Measurements from ENCODE around the gene TMEM273.

TMEM273 gene

DNA sequence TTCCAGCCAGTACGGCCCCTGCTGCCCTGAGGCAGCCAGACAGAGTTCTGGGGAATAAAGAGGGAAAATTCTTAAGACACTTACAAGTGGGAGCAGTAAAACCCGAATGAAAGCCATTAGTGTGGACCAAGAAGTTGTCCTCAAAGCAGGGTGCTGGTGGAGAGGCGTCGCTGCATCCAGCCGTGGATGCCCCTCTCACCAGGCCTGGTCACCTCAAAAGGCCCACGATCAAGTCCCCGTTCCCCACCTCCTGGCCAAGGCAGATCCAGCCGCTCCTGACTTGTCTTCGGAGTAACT lies 73.5 kb downstream of the TMEM273 start:
- no peak for DNase-seq

DNA sequence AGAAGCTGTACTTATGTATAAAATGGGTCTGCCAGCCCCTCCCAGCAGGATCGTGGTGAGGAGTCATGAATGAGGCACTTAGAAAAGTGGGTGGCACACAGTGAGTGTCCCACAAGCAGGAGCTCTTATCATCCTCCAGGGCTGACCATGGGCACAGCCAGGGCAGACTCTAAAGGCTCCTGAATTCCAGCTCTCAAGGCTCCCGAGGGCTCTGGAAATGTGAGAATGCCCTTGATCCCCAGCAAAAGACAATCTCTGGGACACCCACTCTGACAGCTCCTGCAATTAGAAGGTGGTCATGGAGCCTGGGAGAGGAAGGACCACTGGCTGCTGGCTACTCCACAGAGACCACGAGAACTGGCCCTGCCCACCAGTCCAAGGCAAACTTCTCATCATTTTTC lies 74.5 kb downstream of the TMEM273 start:
- no peak for DNase-seq

DNA sequence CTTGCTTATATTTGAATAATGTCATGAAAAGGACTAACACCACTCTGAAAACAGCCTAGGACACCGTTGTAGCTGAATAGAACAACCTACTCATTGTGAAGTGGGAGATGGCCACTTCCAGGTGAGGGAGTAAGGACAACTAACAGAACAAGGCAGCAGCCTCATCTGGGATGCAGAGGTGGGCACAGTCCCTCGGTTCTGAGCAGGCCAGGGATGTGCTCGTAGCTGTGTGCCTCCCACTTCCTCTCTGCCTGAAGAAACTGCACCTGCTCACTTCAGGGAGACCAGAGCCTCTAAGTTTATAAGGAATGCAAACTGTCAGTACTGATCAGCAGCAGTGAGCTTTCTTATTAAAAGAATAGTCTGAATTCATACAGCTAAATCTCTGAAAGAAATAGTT lies 75.3 kb downstream of the TMEM273 start:
- DNase-seq: no peak

DNA sequence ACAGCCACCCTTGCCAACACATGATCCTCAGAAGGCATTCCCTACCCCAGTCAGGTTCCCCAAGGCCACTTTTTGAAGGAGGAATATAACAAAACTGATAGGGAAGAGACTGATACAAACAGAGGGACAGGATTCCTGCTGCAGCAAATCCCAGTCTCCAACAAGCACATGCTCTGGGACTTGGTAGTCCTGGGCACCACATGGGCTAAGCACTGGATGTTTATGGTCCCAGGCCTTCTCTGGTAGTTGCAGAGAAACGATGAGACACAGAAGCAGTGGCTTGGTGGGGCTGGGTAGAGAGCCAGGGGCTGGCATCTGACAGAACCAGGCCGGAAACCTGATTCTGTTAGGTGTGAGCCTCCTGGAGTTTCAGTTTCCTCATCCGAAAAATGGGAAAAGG lies 76.1 kb downstream of the TMEM273 start:
- DNase-seq: no peak

DNA sequence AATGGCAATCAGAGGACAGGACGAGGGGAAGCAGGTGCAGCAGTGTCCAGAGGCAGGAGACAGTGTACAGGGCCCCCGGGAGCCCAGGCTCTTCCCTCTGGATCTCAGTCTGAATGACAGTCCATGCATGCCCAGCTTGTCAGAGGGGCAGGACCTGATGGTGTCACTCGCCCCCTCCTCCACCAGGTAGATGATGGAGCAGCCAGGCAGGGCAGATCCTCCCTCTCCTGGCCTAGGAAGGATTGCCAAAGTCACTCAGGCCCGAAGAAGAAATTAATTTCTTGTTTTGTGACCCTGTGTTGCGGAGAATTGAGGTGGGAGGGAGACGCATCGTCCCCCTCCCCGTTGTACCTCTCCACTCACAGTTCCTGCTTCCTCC lies 76.9 kb downstream of the TMEM273 start:
- DNase-seq: no peak

DNA sequence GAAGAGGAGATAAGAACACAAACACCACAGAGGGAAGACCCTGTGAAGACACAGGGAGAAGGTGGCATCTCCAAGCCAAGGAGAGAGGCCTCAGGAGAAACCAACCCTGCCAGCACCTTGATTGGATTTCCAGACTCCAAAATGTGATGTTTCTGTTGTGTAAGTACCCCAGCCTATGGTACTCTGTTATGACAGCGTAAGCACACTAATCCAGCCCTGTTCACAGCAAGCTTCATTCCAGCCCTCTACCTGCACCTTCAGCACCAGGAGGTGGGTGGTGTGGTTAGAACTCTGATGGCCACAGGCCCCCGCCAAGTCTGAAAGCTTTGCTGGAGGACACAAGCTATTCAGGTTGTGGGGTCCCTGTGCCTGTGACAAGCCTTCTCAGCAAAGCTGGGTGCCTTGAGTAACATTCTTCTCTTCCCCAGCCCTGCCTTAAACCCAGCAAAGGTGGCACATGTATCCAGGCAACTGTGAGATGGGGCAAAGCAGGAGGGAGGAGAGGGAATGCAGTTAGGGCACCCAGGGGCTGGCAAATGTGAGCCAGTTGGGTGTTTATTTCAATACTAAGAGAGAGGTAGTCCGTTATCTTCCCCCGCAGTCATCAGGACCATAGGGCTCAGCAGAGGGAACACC lies 77.4 kb downstream of the TMEM273 start:
- no peak for DNase-seq

DNA sequence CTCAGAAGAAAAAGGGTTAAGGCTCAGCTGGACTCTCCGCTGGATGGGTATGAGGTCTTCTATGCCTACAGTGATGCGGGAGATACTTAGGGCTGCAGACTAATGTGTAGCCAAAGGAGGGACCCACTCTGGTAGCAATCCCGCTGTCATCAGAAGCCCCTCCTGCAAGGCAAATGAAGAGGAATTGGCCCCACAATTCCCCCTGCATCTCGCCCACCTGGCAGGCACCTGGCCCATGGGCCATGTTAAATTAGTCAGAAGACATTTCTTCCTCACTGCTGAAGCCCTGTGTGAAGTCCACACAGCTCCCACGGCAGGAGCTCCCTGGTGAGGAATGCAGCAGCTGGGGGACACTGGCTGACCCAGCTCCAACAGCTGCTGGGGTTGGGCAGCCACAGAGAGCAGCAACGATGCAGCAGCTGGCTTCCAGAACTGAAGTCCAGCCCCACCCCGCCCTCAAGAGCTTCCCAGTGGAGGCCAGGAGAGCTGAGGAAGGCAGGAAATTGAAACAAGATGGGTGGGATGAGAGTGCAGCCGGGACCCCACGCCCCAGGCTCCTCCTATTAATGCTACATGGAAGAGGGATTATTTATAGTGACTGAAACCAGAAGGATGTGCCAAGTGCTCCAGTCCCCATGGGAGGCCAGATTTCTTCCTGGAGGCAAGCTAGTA lies 78.4 kb downstream of the TMEM273 start:
- DNase-seq: no peak

DNA sequence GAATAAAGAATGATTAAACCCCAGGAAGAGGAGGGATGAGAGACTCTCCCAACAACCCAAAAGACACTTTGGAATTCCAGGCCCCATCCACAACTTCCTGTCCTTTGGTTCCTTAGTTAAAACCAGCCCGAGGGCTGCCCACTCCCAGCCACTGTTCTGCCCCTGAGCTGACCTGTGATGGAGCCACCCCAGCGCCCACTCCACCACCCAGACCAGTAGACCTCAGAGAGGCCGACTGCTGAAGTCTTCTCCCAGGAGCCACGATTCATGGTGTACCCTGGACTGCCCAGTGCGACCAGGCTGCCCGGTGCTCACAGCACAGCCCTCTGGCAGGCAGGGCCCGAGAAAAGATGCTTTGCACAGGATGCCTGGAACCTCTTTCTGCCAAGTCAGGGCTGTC lies 79.5 kb downstream of the TMEM273 start:
- DNase-seq: no peak

DNA sequence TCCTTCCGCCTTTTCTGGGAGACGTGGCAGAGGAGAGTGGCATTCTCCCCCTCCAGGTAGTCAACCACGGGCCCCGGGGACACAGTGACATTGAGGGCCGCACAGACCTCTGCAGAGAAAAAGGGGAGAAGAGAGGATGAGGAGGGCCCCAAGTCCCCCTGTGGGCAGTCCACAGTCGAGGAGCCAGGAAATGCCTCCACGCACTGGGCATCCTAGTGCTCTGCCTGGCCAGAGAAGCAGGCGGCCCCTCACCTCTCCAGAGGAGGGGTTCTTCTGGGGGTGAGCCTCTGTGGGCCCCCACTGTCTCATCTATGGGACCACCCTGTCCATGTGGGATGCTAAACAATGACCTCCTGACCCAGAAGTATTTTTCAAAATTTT lies 80.3 kb downstream of the TMEM273 start:
- DNase-seq: no peak

DNA sequence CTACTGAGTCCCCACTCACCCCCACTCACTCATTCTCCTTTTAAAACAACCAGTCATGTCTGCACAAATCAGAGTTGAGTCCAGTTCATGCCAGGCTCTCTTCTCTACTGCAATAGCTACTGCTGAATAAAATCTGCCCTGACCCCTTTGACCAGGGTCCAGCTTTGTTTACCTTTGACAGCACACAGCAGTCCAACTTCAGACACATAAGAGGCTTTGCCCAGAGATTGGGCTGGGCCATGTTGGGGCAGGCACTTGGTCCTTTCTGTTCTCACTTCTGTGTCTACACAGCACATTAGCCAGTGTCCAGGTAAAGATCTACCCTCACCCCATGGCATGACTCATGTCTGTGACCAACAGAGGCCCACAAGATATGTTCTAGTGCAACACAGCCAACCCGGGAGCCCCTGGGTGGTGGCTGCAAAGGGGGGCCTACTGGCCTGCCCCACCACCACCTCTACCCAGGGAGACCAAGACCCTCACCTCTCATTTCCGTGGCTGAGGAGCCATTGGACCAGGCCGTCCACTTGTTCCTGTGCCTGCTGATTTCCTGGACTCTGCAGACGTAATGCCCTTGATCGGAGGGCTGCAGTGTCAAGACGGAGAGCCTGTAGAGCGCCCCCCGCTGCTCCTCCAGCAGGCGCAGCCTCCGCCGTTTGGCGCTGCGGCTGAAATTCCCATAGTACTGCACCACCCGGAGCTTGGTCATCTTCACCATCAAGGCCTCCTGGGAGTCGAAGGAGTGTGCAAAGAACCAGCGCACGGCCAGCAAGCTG lies 80.9 kb downstream of the TMEM273 start:
- no peak for DNase-seq

DNA sequence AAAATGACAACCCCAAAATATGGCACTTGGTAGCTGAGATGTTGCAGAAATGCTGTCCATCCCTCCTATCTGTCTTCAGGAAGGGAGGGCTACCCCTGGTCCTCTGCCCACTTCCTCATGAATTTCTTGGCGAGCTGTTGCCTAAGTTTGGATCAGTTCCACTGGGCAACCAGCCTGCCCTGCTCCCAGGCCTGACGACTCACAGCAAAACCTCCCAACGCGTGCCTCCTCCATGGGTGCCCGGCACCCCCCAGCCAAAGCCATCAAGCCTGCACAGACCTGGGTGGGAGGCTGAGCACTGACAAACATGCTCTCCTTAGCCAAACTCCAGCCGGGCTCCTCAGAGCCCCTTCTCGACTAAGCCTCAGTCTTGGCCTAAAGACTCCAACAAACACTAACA lies 81.7 kb downstream of the TMEM273 start:
- no peak for DNase-seq

DNA sequence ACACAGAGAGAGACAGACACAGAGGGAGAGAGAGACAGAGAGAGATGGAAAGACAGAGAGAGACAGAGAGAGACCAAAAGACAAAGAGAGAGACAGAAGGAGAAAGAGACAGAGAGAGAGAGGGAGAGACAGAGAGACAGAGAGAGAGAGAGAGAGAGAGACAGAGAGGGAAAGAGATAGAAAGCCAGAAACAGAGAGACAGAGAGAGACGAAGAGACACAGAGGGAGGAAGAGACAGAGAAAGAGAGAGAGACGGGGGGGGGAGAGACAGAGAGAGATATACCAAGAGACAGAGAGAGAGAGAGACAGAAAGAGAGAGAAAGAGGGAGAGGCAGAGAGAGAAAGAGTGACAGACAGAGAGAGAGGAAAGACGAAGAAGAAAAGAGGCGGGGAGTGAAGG lies 83.1 kb downstream of the TMEM273 start:
- DNase-seq: no peak

Measured in CD4-positive, alpha-beta T cell treated with Interferon gamma for 1 hour (primary cell).